Right lobe of liver (tissue), 4 donors: ENCODE results near the gene SSPN.

ENCODE experiments used
- CTCF ChIP-seq, 4 donors: fragments of 200-600 bp in 3 of 4; fragments of 450-650 bp in 1 of 4; IDR thresholded peaks; one replicate each; pipeline versions ENCODE4 v1.5.1 to v1.8.0; 2016 to 2022; ENCODE audit warnings: antibody characterized with exemption in 4 of 4, mild to moderate bottlenecking in 2 of 4
- POLR2A ChIP-seq: fragments of 450-650 bp; IDR thresholded peaks from one replicate; pipeline ENCODE4 v1.6.1; 2017; ENCODE audit warnings: antibody characterized with exemption, mild to moderate bottlenecking
- donor health status: DM: no; HTN: no; CAD: no.
- donor health status: DM: no; HTN: no; CAD: no.
- donor health status: DM: no; HTN: yes; CAD: no.

- TF ChIP-seq CTCF (IDR thresholded peaks at IDR 0.05): no peak
- TF ChIP-seq POLR2A: no peak
Measured at GRCh38 chr12:26283046-26283445, 87.7 kb downstream of the SSPN start.
